ENCODE results near the gene ULBP1.
"Not testable (repeated sequence)": the region's sequence is repeated elsewhere in the genome, so short reads cannot be mapped to it uniquely, and the experiment has no call there.

DNA sequence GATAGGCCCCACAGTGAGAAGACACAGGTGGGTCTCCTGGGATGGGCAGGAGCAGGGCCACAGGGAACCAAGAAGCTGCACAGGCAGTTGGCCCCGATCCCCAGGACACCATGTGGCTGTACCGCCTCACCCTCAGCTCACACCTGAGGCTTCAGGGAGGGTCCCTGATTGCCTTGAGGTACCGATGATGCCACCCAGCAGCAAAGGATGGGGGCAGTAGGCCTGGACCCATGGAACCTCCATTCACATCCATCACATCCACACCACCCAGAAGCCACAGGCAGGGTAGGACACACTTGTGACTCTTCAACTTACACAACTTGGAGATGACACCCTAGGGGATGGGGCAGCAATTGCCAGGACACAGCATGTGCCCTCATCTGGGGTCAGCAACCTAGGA is 39.9 kb downstream of the ULBP1 start:
- TF ChIP-seq, protein P1, sequence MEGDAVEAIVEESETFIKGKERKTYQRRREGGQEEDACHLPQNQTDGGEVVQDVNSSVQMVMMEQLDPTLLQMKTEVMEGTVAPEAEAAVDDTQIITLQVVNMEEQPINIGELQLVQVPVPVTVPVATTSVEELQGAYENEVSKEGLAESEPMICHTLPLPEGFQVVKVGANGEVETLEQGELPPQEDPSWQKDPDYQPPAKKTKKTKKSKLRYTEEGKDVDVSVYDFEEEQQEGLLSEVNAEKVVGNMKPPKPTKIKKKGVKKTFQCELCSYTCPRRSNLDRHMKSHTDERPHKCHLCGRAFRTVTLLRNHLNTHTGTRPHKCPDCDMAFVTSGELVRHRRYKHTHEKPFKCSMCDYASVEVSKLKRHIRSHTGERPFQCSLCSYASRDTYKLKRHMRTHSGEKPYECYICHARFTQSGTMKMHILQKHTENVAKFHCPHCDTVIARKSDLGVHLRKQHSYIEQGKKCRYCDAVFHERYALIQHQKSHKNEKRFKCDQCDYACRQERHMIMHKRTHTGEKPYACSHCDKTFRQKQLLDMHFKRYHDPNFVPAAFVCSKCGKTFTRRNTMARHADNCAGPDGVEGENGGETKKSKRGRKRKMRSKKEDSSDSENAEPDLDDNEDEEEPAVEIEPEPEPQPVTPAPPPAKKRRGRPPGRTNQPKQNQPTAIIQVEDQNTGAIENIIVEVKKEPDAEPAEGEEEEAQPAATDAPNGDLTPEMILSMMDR (IDR thresholded peaks at IDR 0.05; ENCODE audit: insufficient read depth, low read length, poor library complexity, severe bottlenecking), result not testable (repeated sequence)
- not testable (repeated sequence) for TF ChIP-seq EZH2phosphoT487 (conservative IDR thresholded peaks at IDR 0.05; ENCODE audit: low read length)
